ENCODE results near the gene DIO1. TPM values are rescaled to one million over a fixed set of nuclear protein-coding genes. Genes with fewer than 3 reads are reported as not detected.

DIO1 gene
- total RNA-seq, 1 experiment from 2014 or later: not detected

DNA sequence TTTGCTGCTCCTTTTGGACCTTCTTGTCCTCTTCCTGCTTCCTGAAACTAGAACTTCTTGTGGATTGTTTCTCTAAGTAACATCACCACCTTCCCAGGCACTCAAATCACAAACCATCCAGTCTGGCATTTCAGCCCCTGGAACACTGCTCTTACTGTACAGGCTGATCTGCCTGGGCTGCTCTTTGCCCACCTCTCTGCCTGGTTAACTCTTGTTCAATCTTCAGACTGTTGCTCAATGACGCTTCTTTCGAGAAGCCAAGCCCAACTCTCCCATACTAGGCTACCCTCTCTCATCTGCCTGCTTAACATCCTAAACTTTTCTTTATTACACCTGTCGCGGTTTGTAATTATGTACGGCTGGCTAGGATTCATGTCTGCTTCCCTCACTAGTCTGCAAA lies 657 bp downstream of the DIO1 start:
- intact Hi-C loops (cut with micrococcal nuclease; ENCODE audit: unreplicated experiment): no loop called here
- H2AFZ ChIP-seq: no peak overlapping the region
- ChIA-PET CTCF (no interaction called here), POLR2A (ENCODE audit: unreplicated experiment) (no interaction called here)
- H3K9me2 ChIP-seq (ENCODE audit: insufficient read depth): no peaks in the 10 kb centered on the region
- H3K4me3 ChIP-seq: no peak overlapping the region
- H3K79me2 ChIP-seq (ENCODE audit: low read depth): no peaks in the 10 kb centered on the region
- no TSS peak for BruUV-seq (replicated peaks)
- H4K20me1 ChIP-seq (ENCODE audit: insufficient read depth): no peaks in the 10 kb centered on the region
- no peaks in the 10 kb centered on the region for H3K36me3 ChIP-seq (ENCODE audit: low read depth)
- H3K4me1 ChIP-seq (replicated peaks; ENCODE audit: insufficient read depth): peaks cover 27% of the 10 kb centered on the region
- no peak for DNase-seq
- H3F3A ChIP-seq (ENCODE audit: insufficient read depth, low read depth): peaks cover 17% of the 10 kb centered on the region
- no peaks in the 10 kb centered on the region for H3K27me3 ChIP-seq (ENCODE audit: insufficient read depth, low read depth)
- no peak overlapping the region for H3K4me2 ChIP-seq
- H3K9me3 ChIP-seq (ENCODE audit: insufficient read depth, low read depth): no peaks in the 10 kb centered on the region
- TF ChIP-seq EZH2 (IDR thresholded peaks at IDR 0.05; ENCODE audit: low read depth): no peak
- TF ChIP-seq, protein P1, sequence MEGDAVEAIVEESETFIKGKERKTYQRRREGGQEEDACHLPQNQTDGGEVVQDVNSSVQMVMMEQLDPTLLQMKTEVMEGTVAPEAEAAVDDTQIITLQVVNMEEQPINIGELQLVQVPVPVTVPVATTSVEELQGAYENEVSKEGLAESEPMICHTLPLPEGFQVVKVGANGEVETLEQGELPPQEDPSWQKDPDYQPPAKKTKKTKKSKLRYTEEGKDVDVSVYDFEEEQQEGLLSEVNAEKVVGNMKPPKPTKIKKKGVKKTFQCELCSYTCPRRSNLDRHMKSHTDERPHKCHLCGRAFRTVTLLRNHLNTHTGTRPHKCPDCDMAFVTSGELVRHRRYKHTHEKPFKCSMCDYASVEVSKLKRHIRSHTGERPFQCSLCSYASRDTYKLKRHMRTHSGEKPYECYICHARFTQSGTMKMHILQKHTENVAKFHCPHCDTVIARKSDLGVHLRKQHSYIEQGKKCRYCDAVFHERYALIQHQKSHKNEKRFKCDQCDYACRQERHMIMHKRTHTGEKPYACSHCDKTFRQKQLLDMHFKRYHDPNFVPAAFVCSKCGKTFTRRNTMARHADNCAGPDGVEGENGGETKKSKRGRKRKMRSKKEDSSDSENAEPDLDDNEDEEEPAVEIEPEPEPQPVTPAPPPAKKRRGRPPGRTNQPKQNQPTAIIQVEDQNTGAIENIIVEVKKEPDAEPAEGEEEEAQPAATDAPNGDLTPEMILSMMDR (conservative IDR thresholded peaks at IDR 0.05): no peak
- no peak overlapping the region for H3K27ac ChIP-seq

- Histone ChIP-seq H3K4me1 (replicated peaks; ENCODE audit: insufficient read depth) (peaks cover 23% of the 10 kb centered on the region), H4K20me1 (ENCODE audit: insufficient read depth) (no peaks in the 10 kb centered on the region), H3K9me2 (ENCODE audit: insufficient read depth) (no peaks in the 10 kb centered on the region), H2AFZ (no peak overlapping the region), H3K36me3 (ENCODE audit: low read depth) (no peaks in the 10 kb centered on the region), H3K4me2 (no peak overlapping the region), H3K4me3 (no peak overlapping the region), H3K27ac (no peak overlapping the region), H3K27me3 (ENCODE audit: insufficient read depth, low read depth) (no peaks in the 10 kb centered on the region), H3K79me2 (ENCODE audit: low read depth) (no peaks in the 10 kb centered on the region), H3K9me3 (ENCODE audit: insufficient read depth, low read depth) (no peaks in the 10 kb centered on the region), H3F3A (ENCODE audit: insufficient read depth, low read depth) (peaks cover 11% of the 10 kb centered on the region)
- no TSS peak for BruUV-seq (replicated peaks)
- CTCF ChIA-PET: interaction anchor here (0.5 kb wide), 1 partner anchor 12 kb away, joined by 3 read pairs; no protein-coding TSS in a partner anchor
- DNase-seq: no peak
- intact Hi-C loops (cut with micrococcal nuclease; ENCODE audit: unreplicated experiment): no loop called here
- POLR2A ChIA-PET (ENCODE audit: unreplicated experiment): interaction anchor here (0.6 kb wide), 2 partner anchors 24 to 50 kb away, joined by 3 to 7 read pairs; no protein-coding TSS in a partner anchor
- TF ChIP-seq EZH2 (IDR thresholded peaks at IDR 0.05; ENCODE audit: low read depth): no peak
- TF ChIP-seq, protein P1 (conservative IDR thresholded peaks at IDR 0.05): no peak
Measured at GRCh38 chr1:53895421-53895820, 1.4 kb downstream of the DIO1 start.

- H3K4me1 ChIP-seq (replicated peaks; ENCODE audit: insufficient read depth): peaks cover 10% of the 10 kb centered on the region
- H3K27me3 ChIP-seq (ENCODE audit: insufficient read depth, low read depth): no peaks in the 10 kb centered on the region
- intact Hi-C loops (cut with micrococcal nuclease; ENCODE audit: unreplicated experiment): no loop called here
- ChIA-PET POLR2A (ENCODE audit: unreplicated experiment) (interaction anchor here (0.7 kb wide), 2 partner anchors 46 to 183 kb away, joined by 3 to 6 read pairs; no protein-coding TSS in a partner anchor), CTCF (no interaction called here)
- no peaks in the 10 kb centered on the region for H3K9me2 ChIP-seq (ENCODE audit: insufficient read depth)
- BruUV-seq (replicated peaks): no TSS peak
- TF ChIP-seq, protein P1 (conservative IDR thresholded peaks at IDR 0.05): no peak
- no peak for TF ChIP-seq EZH2 (IDR thresholded peaks at IDR 0.05; ENCODE audit: low read depth)
- no peaks in the 10 kb centered on the region for H3K36me3 ChIP-seq (ENCODE audit: low read depth)
- peak overlapping the region; percentile 55 for H3K27ac ChIP-seq
- no peak overlapping the region for H2AFZ ChIP-seq
- peak in 1 of 2 experiments; percentile 51 for DNase-seq
- H3K4me3 ChIP-seq: no peak overlapping the region
- no peaks in the 10 kb centered on the region for H4K20me1 ChIP-seq (ENCODE audit: insufficient read depth)
- no peaks in the 10 kb centered on the region for H3K9me3 ChIP-seq (ENCODE audit: insufficient read depth, low read depth)
- H3K79me2 ChIP-seq (ENCODE audit: low read depth): no peaks in the 10 kb centered on the region
- H3K4me2 ChIP-seq: no peak overlapping the region; the same call in 1 of the 2 replicates
- peaks cover 6% of the 10 kb centered on the region for H3F3A ChIP-seq (ENCODE audit: insufficient read depth, low read depth)
Measured at GRCh38 chr1:53896635-53897229, 2.7 kb downstream of the DIO1 start.
